ENCODE data around the gene UPK2.

UPK2 gene

DNA sequence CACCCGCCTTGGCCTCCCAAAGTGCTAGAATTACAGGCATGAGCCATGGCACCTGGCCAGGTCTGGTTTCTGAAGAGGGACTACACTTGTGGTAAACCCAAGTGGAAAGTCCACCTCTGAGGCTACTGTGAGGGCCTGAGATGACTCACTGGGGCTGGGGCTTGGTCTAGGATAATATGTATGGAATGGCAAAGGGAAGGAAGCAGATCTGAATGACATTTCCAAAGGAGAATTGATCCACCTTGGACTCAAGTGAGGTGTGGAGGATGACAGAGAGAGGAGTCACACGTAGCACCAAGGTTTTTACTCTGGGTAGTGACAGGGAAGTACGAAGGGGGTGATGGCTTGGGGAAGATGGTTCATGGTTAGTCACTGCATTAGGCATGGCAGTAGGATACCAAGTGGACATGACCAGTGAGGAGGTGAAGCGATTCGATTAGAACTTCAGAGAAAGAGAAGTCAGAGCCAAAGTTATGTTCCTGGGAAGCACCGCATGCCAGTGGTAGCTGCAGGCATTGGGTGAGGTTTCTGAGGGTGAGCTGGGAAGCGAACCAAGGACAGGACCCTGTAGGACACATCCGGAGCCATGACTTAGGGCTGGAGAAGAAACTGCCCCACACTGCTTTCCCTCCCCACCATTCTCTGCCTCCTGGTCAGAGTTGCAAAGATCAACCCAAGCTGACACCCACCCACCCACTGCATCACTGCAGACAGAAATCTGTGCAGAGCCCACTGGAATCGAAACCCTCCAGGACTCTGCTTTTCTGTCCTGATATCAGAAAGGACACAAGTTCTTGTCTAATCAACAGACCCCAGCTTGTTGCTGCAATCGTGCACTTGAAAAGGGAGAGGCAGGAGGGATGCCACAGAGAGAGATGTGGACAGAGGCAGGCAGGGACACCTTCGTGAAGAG is 17.4 kb upstream of the UPK2 start:
- no peak for DNase-seq (ENCODE audit: low read depth in 1 of 2, low spot score in 1 of 2)
- Histone ChIP-seq H3K4me3 (replicated peaks; ENCODE audit: insufficient read depth, low read length) (no peak overlapping the region), H3K27ac (replicated peaks) (no peak overlapping the region), H3K27me3 (ENCODE audit: insufficient read depth, poor library complexity, severe bottlenecking) (no peaks in the 10 kb centered on the region)
- no peak for TF ChIP-seq POLR2AphosphoS5 (IDR thresholded peaks at IDR 0.05; ENCODE audit: low read depth)
- no peak for TF ChIP-seq SPI1 (IDR thresholded peaks at IDR 0.05; ENCODE audit: borderline replicate concordance, low read depth)
- TF ChIP-seq, protein P1, sequence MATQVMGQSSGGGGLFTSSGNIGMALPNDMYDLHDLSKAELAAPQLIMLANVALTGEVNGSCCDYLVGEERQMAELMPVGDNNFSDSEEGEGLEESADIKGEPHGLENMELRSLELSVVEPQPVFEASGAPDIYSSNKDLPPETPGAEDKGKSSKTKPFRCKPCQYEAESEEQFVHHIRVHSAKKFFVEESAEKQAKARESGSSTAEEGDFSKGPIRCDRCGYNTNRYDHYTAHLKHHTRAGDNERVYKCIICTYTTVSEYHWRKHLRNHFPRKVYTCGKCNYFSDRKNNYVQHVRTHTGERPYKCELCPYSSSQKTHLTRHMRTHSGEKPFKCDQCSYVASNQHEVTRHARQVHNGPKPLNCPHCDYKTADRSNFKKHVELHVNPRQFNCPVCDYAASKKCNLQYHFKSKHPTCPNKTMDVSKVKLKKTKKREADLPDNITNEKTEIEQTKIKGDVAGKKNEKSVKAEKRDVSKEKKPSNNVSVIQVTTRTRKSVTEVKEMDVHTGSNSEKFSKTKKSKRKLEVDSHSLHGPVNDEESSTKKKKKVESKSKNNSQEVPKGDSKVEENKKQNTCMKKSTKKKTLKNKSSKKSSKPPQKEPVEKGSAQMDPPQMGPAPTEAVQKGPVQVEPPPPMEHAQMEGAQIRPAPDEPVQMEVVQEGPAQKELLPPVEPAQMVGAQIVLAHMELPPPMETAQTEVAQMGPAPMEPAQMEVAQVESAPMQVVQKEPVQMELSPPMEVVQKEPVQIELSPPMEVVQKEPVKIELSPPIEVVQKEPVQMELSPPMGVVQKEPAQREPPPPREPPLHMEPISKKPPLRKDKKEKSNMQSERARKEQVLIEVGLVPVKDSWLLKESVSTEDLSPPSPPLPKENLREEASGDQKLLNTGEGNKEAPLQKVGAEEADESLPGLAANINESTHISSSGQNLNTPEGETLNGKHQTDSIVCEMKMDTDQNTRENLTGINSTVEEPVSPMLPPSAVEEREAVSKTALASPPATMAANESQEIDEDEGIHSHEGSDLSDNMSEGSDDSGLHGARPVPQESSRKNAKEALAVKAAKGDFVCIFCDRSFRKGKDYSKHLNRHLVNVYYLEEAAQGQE (IDR thresholded peaks at IDR 0.05; ENCODE audit: insufficient replicate concordance, low read depth) = no peak
- no peak for TF ChIP-seq GABPA (IDR thresholded peaks at IDR 0.05; ENCODE audit: low read depth)
- TF ChIP-seq, protein P2, sequence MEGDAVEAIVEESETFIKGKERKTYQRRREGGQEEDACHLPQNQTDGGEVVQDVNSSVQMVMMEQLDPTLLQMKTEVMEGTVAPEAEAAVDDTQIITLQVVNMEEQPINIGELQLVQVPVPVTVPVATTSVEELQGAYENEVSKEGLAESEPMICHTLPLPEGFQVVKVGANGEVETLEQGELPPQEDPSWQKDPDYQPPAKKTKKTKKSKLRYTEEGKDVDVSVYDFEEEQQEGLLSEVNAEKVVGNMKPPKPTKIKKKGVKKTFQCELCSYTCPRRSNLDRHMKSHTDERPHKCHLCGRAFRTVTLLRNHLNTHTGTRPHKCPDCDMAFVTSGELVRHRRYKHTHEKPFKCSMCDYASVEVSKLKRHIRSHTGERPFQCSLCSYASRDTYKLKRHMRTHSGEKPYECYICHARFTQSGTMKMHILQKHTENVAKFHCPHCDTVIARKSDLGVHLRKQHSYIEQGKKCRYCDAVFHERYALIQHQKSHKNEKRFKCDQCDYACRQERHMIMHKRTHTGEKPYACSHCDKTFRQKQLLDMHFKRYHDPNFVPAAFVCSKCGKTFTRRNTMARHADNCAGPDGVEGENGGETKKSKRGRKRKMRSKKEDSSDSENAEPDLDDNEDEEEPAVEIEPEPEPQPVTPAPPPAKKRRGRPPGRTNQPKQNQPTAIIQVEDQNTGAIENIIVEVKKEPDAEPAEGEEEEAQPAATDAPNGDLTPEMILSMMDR (IDR thresholded peaks at IDR 0.05; ENCODE audit: insufficient read depth, low read length) = no peak

DNA sequence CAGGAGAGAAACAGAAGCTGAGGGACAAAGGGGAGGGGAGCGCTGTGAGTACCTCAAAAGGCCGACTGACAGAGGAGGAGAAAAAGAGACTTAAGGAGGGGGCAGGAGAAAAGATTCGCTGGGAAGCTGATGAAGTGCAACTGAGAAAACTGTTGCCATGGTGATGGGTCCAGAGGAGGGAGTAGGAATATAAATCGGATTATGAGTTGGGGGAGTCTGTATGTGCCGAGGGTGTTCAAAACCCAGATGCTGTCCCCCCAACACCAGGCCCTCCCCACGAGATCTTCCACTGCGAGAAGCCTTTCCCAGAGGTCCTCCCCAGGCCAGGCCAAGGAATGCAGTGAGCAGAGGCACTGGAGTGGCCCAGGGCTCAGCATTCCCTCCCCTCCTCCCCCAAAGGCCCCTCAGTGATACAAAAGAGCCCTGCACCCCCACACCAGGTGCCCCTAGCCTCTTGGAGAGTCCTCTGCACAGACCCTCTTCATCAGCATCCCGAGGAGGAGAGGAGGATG is 16.6 kb upstream of the UPK2 start:
- H3K4me3 ChIP-seq (replicated peaks; ENCODE audit: insufficient read depth, low read length) = no peak overlapping the region
- no peak for DNase-seq (ENCODE audit: low read depth in 1 of 2, low spot score in 1 of 2)
- no peaks in the 10 kb centered on the region for H3K27me3 ChIP-seq (ENCODE audit: insufficient read depth, poor library complexity, severe bottlenecking)
- TF ChIP-seq GABPA (IDR thresholded peaks at IDR 0.05; ENCODE audit: low read depth) (no peak), POLR2AphosphoS5 (IDR thresholded peaks at IDR 0.05; ENCODE audit: low read depth) (no peak), SPI1 (IDR thresholded peaks at IDR 0.05; ENCODE audit: borderline replicate concordance, low read depth) (no peak)
- TF ChIP-seq, protein P1 (IDR thresholded peaks at IDR 0.05; ENCODE audit: insufficient replicate concordance, low read depth) = no peak
- TF ChIP-seq, protein P2 (IDR thresholded peaks at IDR 0.05; ENCODE audit: insufficient read depth, low read length) = no peak
- no peak overlapping the region; the same call in 1 of the 2 replicates for H3K27ac ChIP-seq (replicated peaks)

DNA sequence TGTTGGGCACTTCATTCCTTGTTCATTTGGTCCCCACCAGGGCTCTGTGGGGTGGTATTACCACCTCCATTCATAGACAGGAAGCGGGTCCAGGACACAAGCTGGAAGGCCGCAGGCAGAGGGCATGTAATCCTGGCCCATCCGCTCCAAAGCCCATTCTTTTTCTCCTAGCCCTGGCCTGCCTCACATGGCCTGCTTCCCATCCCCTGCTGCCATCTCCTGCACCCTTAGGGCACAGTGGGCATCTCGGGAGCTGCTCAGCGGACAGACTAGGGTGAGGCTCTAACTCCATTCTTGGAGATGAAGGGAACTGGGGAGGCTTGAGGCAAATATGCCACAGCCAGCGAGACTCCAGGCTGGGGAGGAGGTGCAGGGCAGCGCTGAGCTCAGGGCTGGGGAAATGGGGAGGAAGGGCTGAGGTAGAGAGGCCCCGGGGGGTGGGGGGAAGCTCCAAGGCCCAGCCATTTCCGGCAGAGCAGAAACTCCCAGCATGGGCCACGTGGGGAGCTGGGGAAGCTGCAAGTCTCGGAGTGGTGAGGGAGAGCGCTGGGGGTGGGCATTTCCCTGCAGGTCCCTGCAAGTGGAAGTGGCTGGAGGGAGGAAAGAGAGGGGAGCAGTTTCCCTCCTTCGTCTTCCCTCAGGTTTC is 16.0 kb upstream of the UPK2 start:
- DNase-seq (ENCODE audit: low read depth in 1 of 2, low spot score in 1 of 2) = peak in 1 of 2 experiments; percentile 93
- peak overlapping the region; percentile 46 for H3K27ac ChIP-seq (replicated peaks)
- H3K4me3 ChIP-seq (replicated peaks; ENCODE audit: insufficient read depth, low read length) = no peak overlapping the region

More for the DNA sequence above, 16.0 kb upstream of the UPK2 start:
- TF ChIP-seq GABPA (IDR thresholded peaks at IDR 0.05; ENCODE audit: low read depth) (peak; percentile 40; the same call in 1 of the 2 replicates), SPI1 (IDR thresholded peaks at IDR 0.05; ENCODE audit: borderline replicate concordance, low read depth) (peak; percentile 61; the same call in 1 of the 2 replicates), POLR2AphosphoS5 (IDR thresholded peaks at IDR 0.05; ENCODE audit: low read depth) (peak; percentile 48; the same call in 1 of the 2 replicates)
- TF ChIP-seq, protein P2 (IDR thresholded peaks at IDR 0.05; ENCODE audit: insufficient read depth, low read length) = no peak
- TF ChIP-seq, protein P1 (IDR thresholded peaks at IDR 0.05; ENCODE audit: insufficient replicate concordance, low read depth) = no peak
- H3K27me3 ChIP-seq (ENCODE audit: insufficient read depth, poor library complexity, severe bottlenecking) = no peaks in the 10 kb centered on the region

Data from HL-60 (cell line).